MM.1S (cell line): Measurements from ENCODE around the gene CDYL.

ENCODE experiments used
- DNase-seq: peaks from one replicate; pipeline ENCODE4 v3.0.0-alpha.2; 2015
- H2AFZ ChIP-seq: fragments of 300-600 bp; sonication (generic); 2 replicates; pipeline ENCODE4 v1.6.0; 2016; ENCODE audit warnings: antibody characterized with exemption, low read length
- H3F3A ChIP-seq: fragments of 300-600 bp; sonication (generic); 2 replicates; pipeline ENCODE4 v1.6.1; 2016; ENCODE audit warnings: mild to moderate bottlenecking, antibody characterized with exemption, low read length, moderate library complexity, mixed read lengths; ENCODE audit not compliant: insufficient read depth
- H3K27ac ChIP-seq: fragments of 300-600 bp; sonication (generic); 2 replicates; pipeline ENCODE4 v1.5.1; 2016; ENCODE audit warnings: mild to moderate bottlenecking, low read length
- H3K27me3 ChIP-seq: fragments of 300-600 bp; sonication (generic); replicated peaks from 2 replicates; pipeline ENCODE4 v1.6.0; 2016; ENCODE audit warnings: low read length; ENCODE audit not compliant: insufficient read depth
- H3K36me3 ChIP-seq: fragments of 300-600 bp; sonication (generic); replicated peaks from 2 replicates; pipeline ENCODE4 v1.6.1; 2016; ENCODE audit warnings: mild to moderate bottlenecking, low read length, mixed read lengths; ENCODE audit not compliant: insufficient read depth
- H3K4me1 ChIP-seq: fragments of 300-600 bp; sonication (generic); 2 replicates; pipeline ENCODE4 v1.6.1; 2016; ENCODE audit warnings: low read length, mixed read lengths
- H3K4me2 ChIP-seq: fragments of 300-600 bp; sonication (generic); 2 replicates; pipeline ENCODE4 v1.6.0; 2016; ENCODE audit warnings: low read depth, low read length
- H3K4me3 ChIP-seq: fragments of 300-600 bp; sonication (generic); 2 replicates; pipeline ENCODE4 v1.5.1; 2016; ENCODE audit warnings: low read length, mixed read lengths
- H3K79me2 ChIP-seq: fragments of 300-600 bp; sonication (generic); 2 replicates; pipeline ENCODE4 v1.6.1; 2016; ENCODE audit warnings: mixed run types, low read length, mixed read lengths
- H3K9ac ChIP-seq: fragments of 300-600 bp; sonication (generic); 2 replicates; pipeline ENCODE4 v1.6.1; 2016; ENCODE audit warnings: low read length, mixed read lengths
- H3K9me2 ChIP-seq: fragments of 300-600 bp; sonication (generic); replicated peaks from 2 replicates; pipeline ENCODE4 v1.6.1; 2016; ENCODE audit warnings: mild to moderate bottlenecking, low read length, mixed read lengths; ENCODE audit not compliant: insufficient read depth
- H3K9me3 ChIP-seq: fragments of 300-600 bp; sonication (generic); replicated peaks from 2 replicates; pipeline ENCODE4 v1.6.1; 2016; ENCODE audit warnings: mild to moderate bottlenecking, low read length, mixed read lengths; ENCODE audit not compliant: insufficient read depth
- H4K20me1 ChIP-seq: fragments of 300-600 bp; sonication (generic); 2 replicates; pipeline ENCODE4 v1.6.1; 2016; ENCODE audit warnings: mild to moderate bottlenecking, low read length, moderate library complexity, mixed read lengths; ENCODE audit not compliant: insufficient read depth
- CTCF ChIP-seq: fragments of 300-600 bp; sonication (generic); IDR thresholded peaks from 2 replicates; pipeline ENCODE4 v1.5.1; 2016; ENCODE audit warnings: antibody characterized with exemption, low read length, mixed read lengths
- EZH2 ChIP-seq: fragments of 300-600 bp; sonication (generic); optimal IDR thresholded peaks from 2 replicates; pipeline ENCODE3; 2017; ENCODE audit warnings: low read depth, mild to moderate bottlenecking, antibody characterized with exemption, low read length, mixed read lengths
- EZH2phosphoT487 ChIP-seq: fragments of 300-600 bp; sonication (generic); IDR thresholded peaks from 2 replicates; pipeline ENCODE4 v1.6.1; 2018; ENCODE audit warnings: antibody characterized with exemption, low read length

The CDYL gene

GRCh38 chr6:4808396-4808795, 32.2 kb downstream of the CDYL start:
- no peak overlapping the region for H3K9ac ChIP-seq
- no peaks in the 10 kb centered on the region for H3K27me3 ChIP-seq
- no peaks in the 10 kb centered on the region for H3K4me1 ChIP-seq
- no peak overlapping the region for H3K4me2 ChIP-seq
- H3K36me3 ChIP-seq, result no peaks in the 10 kb centered on the region
- H4K20me1 ChIP-seq, result peaks cover 84% of the 10 kb centered on the region
- no peaks in the 10 kb centered on the region for H3F3A ChIP-seq
- H3K9me2 ChIP-seq, result no peaks in the 10 kb centered on the region
- H3K79me2 ChIP-seq, result peaks cover 97% of the 10 kb centered on the region
- TF ChIP-seq EZH2phosphoT487, result no peak
- TF ChIP-seq EZH2, result no peak
- TF ChIP-seq CTCF, result no peak
- H3K4me3 ChIP-seq, result no peak overlapping the region
- no peak overlapping the region for H2AFZ ChIP-seq
- DNase-seq, result no peak
- H3K27ac ChIP-seq, result no peak overlapping the region
- H3K9me3 ChIP-seq, result no peaks in the 10 kb centered on the region

GRCh38 chr6:4809999-4810918, 34.1 kb downstream of the CDYL start:
- Histone ChIP-seq H4K20me1 (peaks cover 75% of the 10 kb centered on the region), H3K27me3 (no peaks in the 10 kb centered on the region), H3F3A (no peaks in the 10 kb centered on the region), H3K4me2 (no peak overlapping the region), H3K36me3 (no peaks in the 10 kb centered on the region), H3K27ac (no peak overlapping the region), H3K4me1 (no peaks in the 10 kb centered on the region), H3K9me3 (no peaks in the 10 kb centered on the region), H3K9me2 (no peaks in the 10 kb centered on the region), H2AFZ (no peak overlapping the region), H3K4me3 (no peak overlapping the region), H3K9ac (no peak overlapping the region), H3K79me2 (peaks cover 97% of the 10 kb centered on the region)
- TF ChIP-seq CTCF, result no peak
- TF ChIP-seq EZH2, result no peak
- TF ChIP-seq EZH2phosphoT487, result no peak
- no peak for DNase-seq

- Histone ChIP-seq H3K4me3 (no peak overlapping the region), H3K4me2 (no peak overlapping the region), H3K36me3 (no peaks in the 10 kb centered on the region), H3K9me3 (no peaks in the 10 kb centered on the region), H3K4me1 (no peaks in the 10 kb centered on the region), H4K20me1 (peaks cover 67% of the 10 kb centered on the region), H3K79me2 (peaks cover 97% of the 10 kb centered on the region), H3K27ac (no peak overlapping the region), H3K9me2 (no peaks in the 10 kb centered on the region), H3K27me3 (no peaks in the 10 kb centered on the region), H2AFZ (no peak overlapping the region), H3K9ac (no peak overlapping the region), H3F3A (no peaks in the 10 kb centered on the region)
- no peak for DNase-seq
- TF ChIP-seq EZH2, result no peak
- no peak for TF ChIP-seq CTCF
- TF ChIP-seq EZH2phosphoT487, result no peak
These were observed 35.9 kb downstream of the CDYL start for GRCh38 chr6:4812068-4812467.
